ENCODE measurements around the gene UXS1. TPM values are rescaled to one million over a fixed set of nuclear protein-coding genes. Genes with fewer than 3 reads are reported as not detected.

The UXS1 gene
- total and polyA plus RNA-seq, 7 donors, result 8.4 to 59.8 (median 21.3) TPM

DNA sequence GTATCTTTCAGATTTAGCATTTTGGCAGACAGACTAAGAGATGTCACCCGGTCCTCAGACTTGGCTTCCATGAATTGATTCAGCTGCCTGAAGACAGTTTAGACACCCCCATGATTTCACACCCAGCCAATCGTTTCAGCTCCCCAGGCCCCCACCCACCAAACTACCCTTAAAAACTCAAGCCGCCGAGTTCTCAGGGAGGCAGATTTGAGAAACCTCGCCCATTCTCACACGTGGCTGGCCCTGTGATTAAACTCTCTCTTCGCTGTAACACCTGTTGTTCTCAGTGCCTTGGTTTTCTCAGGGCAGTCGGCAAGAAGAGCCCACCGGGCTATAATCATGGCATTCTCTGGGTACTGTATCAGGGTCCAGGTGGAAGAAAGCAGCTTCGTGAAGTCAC lies 35.2 kb downstream of the UXS1 start:
- TF ChIP-seq POLR2AphosphoS5 (IDR thresholded peaks at IDR 0.05) (no peak), CTCF (IDR thresholded peaks at IDR 0.05) (no peak), EP300 (IDR thresholded peaks at IDR 0.05) (no peak), POLR2A (IDR thresholded peaks at IDR 0.05) (no peak)
- H3K27me3 ChIP-seq, result no peaks in the 10 kb centered on the region
- H3K4me1 ChIP-seq, result peaks cover 0 to 7% (median 0%) of the 10 kb centered on the region in 4 donors
- intact Hi-C loops (cut with DNase I), result no loop called here
- no peak for DNase-seq
- WGBS, 2 donors, result 62 to 87% methylated on average over 10 of the region's 10 CpGs
- H3K36me3 ChIP-seq, result peaks cover 0 to 24% (median 2%) of the 10 kb centered on the region in 4 donors
- peaks cover 0 to 3% (median 0%) of the 10 kb centered on the region in 4 donors for H3K9me3 ChIP-seq
- no peak overlapping the region for H3K27ac ChIP-seq
- H3K4me3 ChIP-seq, result no peak overlapping the region

- TF ChIP-seq CTCF (IDR thresholded peaks at IDR 0.05) (no peak), POLR2AphosphoS5 (IDR thresholded peaks at IDR 0.05) (no peak)
- Histone ChIP-seq H3K4me1 (peaks cover 0 to 7% (median 0%) of the 10 kb centered on the region in 4 donors), H3K36me3 (peaks cover 0 to 24% (median 2%) of the 10 kb centered on the region in 4 donors), H3K4me3 (no peak overlapping the region), H3K27ac (no peak overlapping the region), H3K9me3 (peaks cover 0 to 3% (median 0%) of the 10 kb centered on the region in 4 donors), H3K27me3 (no peaks in the 10 kb centered on the region)
- no peak for DNase-seq
- intact Hi-C loops (cut with DNase I), result no loop called here
- 89 to 93% methylated on average over 4 of the region's 4 CpGs for WGBS, 2 donors
These were observed 36.0 kb downstream of the UXS1 start for GRCh38 chr2:106158131-106158530.

DNA sequence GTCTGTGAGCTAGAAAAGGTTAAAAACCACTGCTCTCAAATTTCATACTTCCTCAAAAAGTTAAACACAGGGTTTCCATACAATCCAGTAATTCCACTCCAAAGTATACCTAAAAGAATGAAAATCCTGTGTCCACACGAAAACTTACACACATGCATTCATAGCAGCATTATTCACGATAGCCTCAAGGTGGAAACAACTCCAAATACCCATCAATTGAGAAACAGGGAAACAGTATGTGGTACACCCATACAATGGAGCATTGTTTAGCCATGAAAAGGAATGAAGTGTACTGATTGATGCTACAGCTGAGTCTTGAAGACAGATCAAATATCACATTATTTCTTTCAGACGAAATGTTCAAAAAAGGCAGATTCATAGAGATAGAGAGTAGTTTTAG lies 36.7 kb downstream of the UXS1 start:
- Histone ChIP-seq H3K36me3 (peaks cover 0 to 24% (median 2%) of the 10 kb centered on the region in 4 donors), H3K27ac (no peak overlapping the region), H3K27me3 (no peaks in the 10 kb centered on the region), H3K4me3 (no peak overlapping the region), H3K4me1 (peaks cover 0 to 7% (median 0%) of the 10 kb centered on the region in 4 donors), H3K9me3 (peaks cover 0 to 3% (median 0%) of the 10 kb centered on the region in 4 donors)
- 90 to 93% methylated on average over 3 of the region's 3 CpGs for WGBS, 2 donors
- TF ChIP-seq POLR2AphosphoS5 (IDR thresholded peaks at IDR 0.05) (no peak), CTCF (IDR thresholded peaks at IDR 0.05) (no peak), EP300 (IDR thresholded peaks at IDR 0.05) (no peak), POLR2A (IDR thresholded peaks at IDR 0.05) (no peak)
- intact Hi-C loops (cut with DNase I), result no loop called here
- DNase-seq, result no peak

DNA sequence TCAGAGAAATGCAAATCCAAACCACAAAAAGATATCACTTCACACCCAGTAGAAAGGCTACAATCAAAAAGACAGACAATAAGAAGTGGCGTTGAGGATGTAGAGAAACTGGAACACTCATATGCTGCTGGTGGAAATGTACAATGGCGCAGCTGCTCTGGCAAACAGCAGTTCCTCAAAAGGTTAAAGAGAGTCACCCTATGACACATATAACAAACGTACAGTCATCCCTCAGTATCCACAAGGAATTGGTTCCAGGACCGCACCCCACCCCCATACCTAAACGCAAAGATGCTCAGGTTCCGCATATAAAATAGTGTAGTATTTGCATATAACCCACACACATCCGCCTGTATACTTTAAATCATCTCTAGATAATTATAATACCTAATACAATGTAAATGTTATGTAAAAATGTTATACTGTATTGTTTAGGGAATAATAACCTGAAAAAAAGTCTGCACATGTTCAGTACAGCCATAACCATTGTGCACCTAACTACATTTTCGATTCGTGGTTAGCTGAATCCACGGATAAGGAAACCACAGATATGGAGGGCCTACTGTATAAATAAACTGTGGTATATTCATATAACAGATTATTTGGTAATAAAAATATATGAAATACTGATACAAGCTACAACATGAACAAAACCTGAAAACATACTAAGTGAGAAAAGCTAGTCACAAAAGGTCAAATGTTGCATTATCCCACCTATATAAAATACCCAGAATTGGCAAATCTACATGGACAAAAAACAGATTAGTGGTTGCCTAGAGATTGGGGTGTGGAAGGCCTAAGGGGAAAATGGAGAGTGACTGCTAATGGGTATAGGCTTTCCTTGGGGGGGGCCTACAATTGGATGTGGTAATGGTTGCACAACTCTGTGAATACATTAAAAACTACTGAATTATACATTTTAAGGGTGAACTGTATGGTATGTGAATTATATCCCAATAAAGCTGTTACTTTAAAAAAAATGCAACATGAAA lies 37.5 kb downstream of the UXS1 start:
- 87 to 94% methylated on average over 10 of the region's 10 CpGs for WGBS, 2 donors
- no peak for DNase-seq
- peaks cover 0 to 7% (median 0%) of the 10 kb centered on the region in 4 donors for H3K4me1 ChIP-seq
- no peak for TF ChIP-seq POLR2AphosphoS5 (IDR thresholded peaks at IDR 0.05)
- no peak for TF ChIP-seq CTCF (IDR thresholded peaks at IDR 0.05)
- no peak for TF ChIP-seq EP300 (IDR thresholded peaks at IDR 0.05)
- no peak for TF ChIP-seq POLR2A (IDR thresholded peaks at IDR 0.05)
- peaks cover 0 to 3% (median 0%) of the 10 kb centered on the region in 4 donors for H3K9me3 ChIP-seq
- intact Hi-C loops (cut with DNase I), result no loop called here
- H3K27ac ChIP-seq, result no peak overlapping the region
- peaks cover 0 to 24% (median 2%) of the 10 kb centered on the region in 4 donors for H3K36me3 ChIP-seq
- H3K4me3 ChIP-seq, result no peak overlapping the region
- H3K27me3 ChIP-seq, result no peaks in the 10 kb centered on the region

All from sigmoid colon (tissue), 7 donors.